GM19099 (cell line): ENCODE results near the gene TSPYL1.

Experiments
- POLR2A ChIP-seq: IDR thresholded peaks from 3 replicates; pipeline ENCODE4 v1.6.1; 2011; ENCODE audit warnings: low read depth; ENCODE audit not compliant: insufficient read length; ENCODE audit errors: extremely low read depth

The TSPYL1 gene

DNA sequence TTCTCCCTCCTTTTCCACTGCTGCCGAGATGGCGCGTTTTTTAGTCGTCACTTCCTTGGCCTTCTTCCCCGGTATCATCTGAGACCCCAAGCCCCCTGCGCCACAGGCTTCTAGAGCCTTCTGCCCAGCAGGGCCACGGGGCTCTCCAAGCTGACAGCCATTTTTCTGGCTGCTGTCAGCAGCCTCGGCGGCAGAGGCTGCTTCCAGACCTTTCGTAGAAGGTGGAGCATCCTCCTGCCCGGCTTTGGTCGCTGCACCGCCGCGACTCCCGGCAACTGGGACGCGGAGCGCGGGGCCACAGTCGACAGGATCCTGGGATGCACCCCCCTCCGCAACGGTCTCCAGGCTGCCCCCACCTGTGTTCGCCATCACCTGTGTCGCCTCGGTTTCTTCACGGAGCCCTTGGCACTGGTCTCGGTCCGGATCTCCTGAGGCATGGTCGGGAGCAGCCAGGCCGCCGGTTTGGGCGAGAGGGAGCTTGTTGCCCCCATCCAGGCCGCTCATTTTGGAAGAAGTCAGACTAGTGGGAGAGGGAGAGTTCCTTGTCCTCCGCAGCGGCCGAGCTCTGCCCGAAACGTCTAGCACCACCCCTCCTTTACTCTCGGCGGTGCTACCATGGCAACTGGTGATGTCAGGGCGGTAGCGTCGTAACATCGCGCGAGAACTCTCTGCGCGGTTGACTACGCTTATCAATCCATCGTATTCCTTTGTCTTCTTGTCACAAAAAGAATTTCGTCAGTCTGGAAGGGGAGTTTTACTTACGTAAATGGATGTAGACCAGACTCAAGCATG is 26.0 kb downstream of the TSPYL1 start, which contains the start of gene TSPYL4:
TSS of gene TSPYL4 (minus strand) at position 571 of the 792 bp plus-strand sequence. CDS start at position 504, 67 bp downstream.
- peak; percentile 69 for TF ChIP-seq POLR2A

DNA sequence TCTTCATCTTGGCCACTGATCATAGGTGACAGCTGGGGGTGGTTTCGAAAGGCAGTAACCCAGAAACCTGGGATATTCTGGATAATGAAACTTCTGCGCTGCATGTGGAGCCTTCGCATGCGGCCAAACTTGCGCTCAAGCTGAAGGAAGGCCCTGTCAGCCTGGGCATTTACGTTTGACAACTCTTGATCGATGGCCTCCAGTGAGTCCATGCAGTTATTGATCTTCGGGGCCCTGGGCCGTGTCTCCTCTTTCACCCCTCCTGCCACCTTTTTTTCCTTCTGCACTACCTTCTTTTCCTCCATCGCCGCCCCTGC is 26.6 kb downstream of the TSPYL1 start:
- no peak for TF ChIP-seq POLR2A

DNA sequence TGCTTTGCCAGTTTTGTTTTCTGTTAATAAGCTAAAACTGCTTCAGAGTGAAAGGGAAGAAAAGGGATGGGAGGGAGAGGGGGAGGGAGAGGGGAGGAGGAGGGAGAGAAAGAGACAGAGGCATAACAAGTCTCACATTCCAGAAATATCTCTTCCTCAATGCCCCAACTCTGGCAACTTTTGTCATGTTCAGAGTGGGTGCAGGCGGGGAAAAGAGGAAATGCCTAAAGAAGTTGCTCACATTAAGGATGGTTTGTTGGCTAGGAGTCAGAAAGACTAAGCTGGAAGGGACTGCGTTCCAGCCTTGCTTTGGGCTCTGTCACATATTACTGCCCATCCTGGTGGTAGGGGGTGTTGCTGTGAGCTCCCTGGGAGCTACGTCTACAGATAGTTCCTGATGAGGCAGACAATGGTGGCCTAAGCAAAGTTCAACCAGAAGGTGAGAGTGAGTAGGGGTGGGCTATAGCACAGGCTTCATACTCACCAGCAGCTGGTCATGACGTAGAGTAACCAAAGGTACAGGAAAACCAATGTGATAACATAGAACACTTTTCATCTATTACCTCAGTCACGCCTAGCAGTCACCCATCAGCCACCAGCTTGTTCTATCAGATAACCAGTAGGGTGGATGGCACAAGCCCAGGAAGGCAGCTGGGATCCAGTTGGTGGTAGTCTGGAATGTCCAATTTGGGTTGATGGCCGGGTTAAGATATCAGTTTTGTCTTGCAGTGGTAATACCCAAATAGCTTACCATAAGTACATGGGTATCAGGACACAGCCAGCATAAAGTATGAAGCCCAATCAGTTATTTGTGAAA is 28.0 kb downstream of the TSPYL1 start:
- no peak for TF ChIP-seq POLR2A

DNA sequence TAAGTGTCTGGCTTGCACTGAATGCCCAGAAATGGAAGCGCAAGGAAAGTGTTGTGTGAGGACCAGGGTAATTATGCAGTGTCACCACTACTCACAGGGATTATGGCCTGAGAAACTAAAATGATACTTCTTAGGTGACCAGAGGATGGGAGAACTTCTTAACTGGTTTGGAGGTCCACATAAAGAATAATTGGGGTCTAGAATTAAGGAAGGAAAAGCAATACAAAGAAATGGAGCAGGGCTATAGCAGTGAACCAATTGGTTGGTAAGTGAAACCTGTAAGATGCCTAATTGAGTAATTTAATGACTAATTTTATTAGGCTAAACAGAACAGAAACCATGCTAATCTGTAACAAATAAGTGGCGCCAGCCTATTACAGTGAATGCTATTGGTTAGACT is 31.2 kb downstream of the TSPYL1 start:
- TF ChIP-seq POLR2A, result no peak

DNA sequence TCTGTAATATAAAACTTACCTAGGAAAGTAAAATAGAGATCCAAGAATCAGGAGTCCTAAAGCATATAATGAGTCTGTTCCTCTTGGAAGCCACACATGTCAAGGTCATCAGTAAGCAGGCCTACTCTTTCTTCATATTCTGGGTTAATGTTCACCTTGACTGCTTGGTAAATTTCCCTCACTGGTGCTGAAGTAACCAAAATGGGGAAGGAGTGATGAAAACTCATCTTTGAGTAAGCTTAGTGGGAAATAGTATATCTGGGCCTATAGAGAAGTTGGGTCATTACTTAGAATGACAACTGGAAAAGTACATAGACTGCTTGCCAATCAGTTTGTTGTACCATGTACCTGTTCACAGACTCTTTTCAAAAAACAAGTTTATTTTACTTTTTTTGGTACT is 32.4 kb downstream of the TSPYL1 start:
- no peak for TF ChIP-seq POLR2A

DNA sequence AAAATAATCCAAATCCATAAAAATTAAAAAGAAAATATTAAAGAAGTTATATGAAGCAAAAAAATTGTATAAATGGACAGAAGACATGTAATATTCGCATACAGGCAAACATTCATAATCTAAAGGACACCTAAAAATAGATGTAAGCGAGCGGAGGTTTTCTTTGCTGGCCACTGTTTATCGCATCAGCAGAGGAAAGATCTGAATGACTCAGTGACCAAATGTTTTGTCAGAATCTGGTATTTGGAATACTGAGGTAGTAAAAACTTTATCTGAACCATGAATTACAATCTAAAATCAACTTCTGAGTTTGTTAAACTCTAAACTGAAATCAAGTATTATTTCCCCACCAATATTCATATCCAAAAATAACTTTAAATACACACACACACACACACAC is 33.6 kb downstream of the TSPYL1 start:
- TF ChIP-seq POLR2A, result no peak

DNA sequence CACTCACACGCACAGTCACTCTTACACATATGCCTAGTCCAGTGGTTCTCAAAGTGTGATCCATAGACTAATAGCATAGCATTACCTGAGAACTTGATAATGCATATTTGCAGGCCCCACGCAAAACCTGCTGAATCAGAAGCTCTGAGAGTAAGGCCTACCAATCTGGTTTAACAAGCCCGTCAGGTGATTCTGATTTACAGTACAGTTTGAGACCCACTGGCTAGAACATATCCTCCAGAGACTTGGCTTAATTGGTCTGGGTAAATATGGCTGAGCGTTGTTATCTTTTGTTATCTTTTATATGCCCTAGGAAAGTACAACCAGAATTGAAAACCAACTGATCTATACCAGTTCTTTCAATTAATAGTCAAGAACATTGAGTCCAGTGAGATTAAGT is 35.4 kb downstream of the TSPYL1 start:
- no peak for TF ChIP-seq POLR2A

DNA sequence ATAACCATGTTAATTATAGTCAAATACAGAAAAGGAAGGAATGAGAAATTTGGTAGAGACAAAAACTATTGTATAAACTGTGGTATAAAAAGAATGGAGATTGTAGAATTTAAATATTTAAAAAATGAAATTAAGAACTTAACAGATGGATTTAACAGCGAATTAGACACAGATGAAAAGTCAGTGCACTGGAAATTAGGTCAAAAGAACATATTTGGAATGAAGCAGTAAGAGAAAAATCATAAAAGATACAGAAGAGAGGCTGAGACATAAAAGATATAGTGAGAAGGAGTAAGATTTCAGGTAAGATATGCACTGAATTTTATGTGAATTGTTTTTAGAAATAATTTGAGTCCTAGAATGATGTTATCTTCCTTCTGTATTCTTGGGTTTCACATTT is 39.9 kb downstream of the TSPYL1 start:
- no peak for TF ChIP-seq POLR2A

DNA sequence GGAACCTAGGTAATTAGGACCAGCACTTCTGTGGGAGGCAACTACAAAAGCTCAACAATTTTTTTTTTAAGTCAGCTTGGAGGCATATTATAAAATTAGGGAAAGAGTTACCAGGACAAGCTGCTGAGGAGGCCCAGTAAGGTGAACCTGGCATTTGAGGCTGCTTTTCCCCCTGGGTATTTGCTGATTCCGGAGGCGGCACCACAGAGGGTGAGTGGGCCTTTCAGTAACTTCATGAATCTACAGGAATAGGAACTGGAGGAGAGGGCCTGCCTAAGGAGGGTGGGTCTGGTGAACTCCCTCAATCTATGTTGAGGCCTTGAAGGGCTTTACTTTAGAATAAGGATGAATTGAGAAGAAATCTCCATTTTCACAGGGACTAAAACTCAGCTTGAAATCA is 40.5 kb downstream of the TSPYL1 start:
- no peak for TF ChIP-seq POLR2A

DNA sequence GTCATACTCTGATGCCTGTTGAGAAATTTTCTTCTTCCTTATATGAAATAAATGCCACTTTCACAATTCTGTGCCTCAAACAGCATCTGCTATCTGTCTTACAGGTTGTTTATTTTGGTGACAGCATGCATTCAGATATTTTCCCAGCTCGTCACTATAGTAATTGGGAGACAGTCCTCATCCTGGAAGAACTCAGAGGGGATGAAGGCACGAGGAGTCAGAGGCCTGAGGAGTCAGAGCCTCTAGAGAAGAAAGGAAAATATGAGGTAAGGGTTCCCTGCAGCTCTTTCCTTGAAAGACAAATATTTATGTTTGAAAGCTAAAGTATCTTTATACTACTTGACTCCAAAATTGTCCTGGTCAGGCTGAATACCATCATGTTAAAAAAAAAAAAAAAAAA is 41.6 kb downstream of the TSPYL1 start:
- no peak for TF ChIP-seq POLR2A

DNA sequence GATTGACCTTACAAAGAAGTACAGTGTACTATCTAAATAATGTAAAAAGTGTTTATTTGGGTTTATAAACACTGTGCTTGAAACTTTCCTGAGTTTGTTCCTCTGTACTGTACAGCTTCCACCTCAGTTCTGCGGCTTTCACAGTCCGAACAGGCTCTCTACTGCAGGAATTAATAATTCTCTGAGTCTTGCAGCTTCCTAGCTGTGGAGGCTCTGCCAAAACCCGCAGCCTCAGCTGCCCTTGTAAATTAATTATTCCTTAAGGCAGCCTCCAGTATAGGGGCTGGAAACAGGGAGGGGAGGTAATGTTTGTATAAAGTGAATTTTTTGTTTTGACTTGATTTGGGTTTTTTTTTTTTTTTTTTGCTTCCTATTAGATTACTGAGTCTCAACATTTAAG is 45.0 kb downstream of the TSPYL1 start:
- no peak for TF ChIP-seq POLR2A

DNA sequence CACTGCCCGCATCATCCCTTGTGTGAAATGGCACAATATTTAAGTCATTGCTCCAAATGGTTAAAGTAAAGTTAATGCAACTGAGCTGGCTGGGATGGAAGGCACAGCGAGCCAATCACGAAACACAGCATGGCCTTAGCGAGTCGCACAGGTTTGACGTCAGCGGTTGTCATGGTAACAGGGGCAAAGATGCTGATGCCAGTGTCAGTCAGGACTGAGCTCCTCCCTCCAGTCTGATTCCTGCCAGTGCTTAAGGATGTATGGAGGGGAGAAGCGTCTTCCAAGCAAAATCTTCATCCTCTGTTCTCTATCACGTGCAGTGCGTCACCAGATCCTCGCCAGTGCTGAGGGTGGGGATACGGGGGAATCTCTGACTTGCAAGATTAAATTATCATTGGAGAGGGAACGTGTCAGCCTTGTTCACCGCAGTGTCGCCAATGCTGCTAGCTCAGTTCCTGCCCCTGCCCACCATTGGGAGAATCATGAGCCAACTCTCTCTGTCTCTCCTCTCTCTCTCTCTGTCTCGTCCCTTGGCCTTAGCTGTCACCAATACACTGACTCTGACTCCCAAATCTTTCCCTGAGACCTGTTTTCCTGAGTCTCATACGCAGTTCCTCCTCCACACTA is 50.3 kb downstream of the TSPYL1 start:
- TF ChIP-seq POLR2A, result no peak
